Measurements from ENCODE around the gene FAM124B. TPM values are rescaled to one million over a fixed set of nuclear protein-coding genes. Genes with fewer than 3 reads are reported as not detected.

The FAM124B gene
- total and polyA plus RNA-seq, 2 of the 8 experiments (the other 6 are each of a cell fraction or from before 2014, with no cell fraction given): 2.1 to 2.6 TPM

DNA sequence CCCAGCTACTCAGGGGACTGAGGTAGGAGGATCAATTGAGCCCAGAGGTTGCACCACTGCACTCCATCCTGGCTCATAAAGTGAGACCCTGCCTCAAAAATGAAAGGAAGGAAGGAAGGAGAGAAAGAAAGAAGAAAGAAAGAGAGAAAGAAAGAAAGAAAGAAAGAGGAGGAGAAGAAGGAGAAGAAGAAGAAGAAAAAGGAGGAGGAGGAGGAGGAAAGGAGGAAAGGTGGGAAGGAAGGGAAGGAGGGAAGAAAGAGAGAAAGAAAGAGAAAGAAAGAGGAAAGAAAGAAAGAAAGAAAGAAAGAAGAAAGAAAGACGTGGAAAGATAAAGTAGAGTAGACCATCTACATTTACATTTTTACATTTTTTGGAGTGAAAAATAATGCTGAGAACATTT lies 39.8 kb downstream of the FAM124B start:
- no peak for FAIRE-seq
- H3K79me1 ChIP-seq (ENCODE audit: low read depth, low read length): no peaks in the 10 kb centered on the region
- no peak overlapping the region for H2AK5ac ChIP-seq (ENCODE audit: low read depth, low read length)
- H3K9ac ChIP-seq (replicated peaks in 1 of 4; ENCODE audit: extremely low read depth in 1 of 4, low read depth in 3 of 4, low read length in 3 of 4): no peak overlapping the region
- H4K5ac ChIP-seq (ENCODE audit: insufficient read length, low read depth, low read length): no peak overlapping the region
- H4K8ac ChIP-seq (ENCODE audit: extremely low read depth, insufficient read depth, low read length): no peak overlapping the region
- no peaks in the 10 kb centered on the region for H3K79me2 ChIP-seq (ENCODE audit: control insufficient read depth in 1 of 2, insufficient read depth in 2 of 2, low read length in 2 of 2)
- H2BK12ac ChIP-seq (ENCODE audit: low read depth, low read length): no peak overlapping the region
- POLR2A ChIA-PET (ENCODE audit: partially characterized antibody): no interaction called here
- no peaks in the 10 kb centered on the region for H3K36me3 ChIP-seq (ENCODE audit: control insufficient read depth in 2 of 4, insufficient read depth in 4 of 4, low read length in 3 of 4)
- H2BK20ac ChIP-seq (ENCODE audit: low read length): no peak overlapping the region
- H3K23ac ChIP-seq (ENCODE audit: insufficient read length): no peak overlapping the region
- H3K18ac ChIP-seq (ENCODE audit: extremely low read depth, low read length): no peak overlapping the region
- H3K4ac ChIP-seq (replicated peaks; ENCODE audit: insufficient read length, low read depth, low read length): no peak overlapping the region
- no peak overlapping the region for H3K56ac ChIP-seq (replicated peaks; ENCODE audit: insufficient read length, low read depth, low read length)
- no peaks in the 10 kb centered on the region for H4K20me1 ChIP-seq (replicated peaks in 1 of 2; ENCODE audit: control insufficient read depth in 1 of 2, insufficient read depth in 2 of 2, low read length in 2 of 2)
- no peak overlapping the region for H2BK15ac ChIP-seq (ENCODE audit: low read length)
- no peak overlapping the region for H3K27ac ChIP-seq (ENCODE audit: low read depth, low read length)
- H3K14ac ChIP-seq (ENCODE audit: insufficient read length): no peak overlapping the region
- H3K4me2 ChIP-seq (ENCODE audit: insufficient read depth in 1 of 2, low read depth in 2 of 2, low read length in 2 of 2): no peak overlapping the region
- H3K4me1 ChIP-seq (replicated peaks in 1 of 4; ENCODE audit: control insufficient read depth in 3 of 4, insufficient read depth in 4 of 4, low read length in 3 of 4): no peaks in the 10 kb centered on the region
- no peak overlapping the region for H2BK5ac ChIP-seq (ENCODE audit: low read depth, low read length)
- TF ChIP-seq BACH1 (IDR thresholded peaks at IDR 0.05; ENCODE audit: low read length): no peak
- CTCF ChIA-PET (ENCODE audit: partially characterized antibody): interaction anchor here (0.8 to 2.3 kb wide), 4 partner anchors 11 to 392 kb away, joined by 3 to 7 read pairs (median 5); no protein-coding TSS in a partner anchor
- no peak overlapping the region for H4K91ac ChIP-seq (replicated peaks; ENCODE audit: insufficient read length, low read length)
- H3K23me2 ChIP-seq (ENCODE audit: low read depth, low read length): no peaks in the 10 kb centered on the region
- H2AFZ ChIP-seq (ENCODE audit: low read length): no peak overlapping the region
- no peak overlapping the region for H2BK120ac ChIP-seq (replicated peaks; ENCODE audit: low read depth, low read length)
- 100% methylated on average over 1 of the region's 1 CpG; no CpG with 5 or more reads in 1 of the 2 experiments for WGBS, 2 experiments (ENCODE audit: extremely low coverage in 1 of 2, insufficient coverage in 1 of 2, insufficient read length in 1 of 2, insufficient replicate concordance in 2 of 2, low coverage in 1 of 2, low lambda C conversion rate in 2 of 2, missing lambda C conversion rate in 1 of 2)
- H3K4me3 ChIP-seq (ENCODE audit: extremely low read depth in 1 of 4, insufficient read depth in 2 of 4, low read depth in 3 of 4, low read length in 4 of 4): no peak overlapping the region
- no peak for DNase-seq (ENCODE audit: low read depth in 1 of 2, low spot score in 2 of 2)
- H3K27me3 ChIP-seq (replicated peaks in 1 of 4; ENCODE audit: control insufficient read depth in 3 of 4, extremely low read depth in 1 of 4, insufficient read depth in 3 of 4, low read length in 3 of 4): no peaks in the 10 kb centered on the region
- no peaks in the 10 kb centered on the region for H3K9me3 ChIP-seq (ENCODE audit: insufficient read depth in 2 of 2, low read depth in 1 of 2, low read length in 1 of 2)

Data from H1 (cell line).